ENCODE data around the gene OR10V1.
"Not testable (repeated sequence)": the region's sequence is repeated elsewhere in the genome, so short reads cannot be mapped to it uniquely, and the experiment has no call there.

The OR10V1 gene

GRCh38 chr11:59708537-59708936, 5.1 kb downstream of the OR10V1 start:
- DNase-seq = no peak

- no peak for DNase-seq
These were observed 6.3 kb downstream of the OR10V1 start for GRCh38 chr11:59707371-59707770.

GRCh38 chr11:59706518-59707285, 6.9 kb downstream of the OR10V1 start:
- no peak for DNase-seq

- DNase-seq = no peak
These were observed 8.4 kb downstream of the OR10V1 start for GRCh38 chr11:59705294-59705693.

- not testable (repeated sequence) for DNase-seq
These were observed 10.1 kb downstream of the OR10V1 start for GRCh38 chr11:59703515-59703914.

- not testable (repeated sequence) for DNase-seq
These were observed 13.5 kb downstream of the OR10V1 start for GRCh38 chr11:59700157-59700556.

GRCh38 chr11:59698506-59698905, 15.1 kb downstream of the OR10V1 start:
- no peak for DNase-seq

- no peak for DNase-seq
These were observed 20.7 kb downstream of the OR10V1 start for GRCh38 chr11:59692915-59693314.

GRCh38 chr11:59691156-59691555, 22.5 kb downstream of the OR10V1 start:
- DNase-seq = no peak

- DNase-seq = no peak
These were observed 24.6 kb downstream of the OR10V1 start for GRCh38 chr11:59689015-59689414.

GRCh38 chr11:59681260-59681725, 32.4 kb downstream of the OR10V1 start:
- DNase-seq = not testable (repeated sequence)

- DNase-seq = peak; percentile 42 to 58
These were observed 33.1 kb downstream of the OR10V1 start for GRCh38 chr11:59680287-59681154.

- no peak for DNase-seq
These were observed 34.3 kb downstream of the OR10V1 start for GRCh38 chr11:59679347-59679746.

- DNase-seq = no peak
These were observed 34.9 kb downstream of the OR10V1 start for GRCh38 chr11:59678813-59679165.

GRCh38 chr11:59678118-59678812, 35.4 kb downstream of the OR10V1 start:
- DNase-seq = no peak

- DNase-seq = no peak
These were observed 37.4 kb downstream of the OR10V1 start for GRCh38 chr11:59676205-59676604.

GRCh38 chr11:59674291-59674690, 39.4 kb downstream of the OR10V1 start:
- DNase-seq = no peak

- no peak for DNase-seq
These were observed 40.4 kb downstream of the OR10V1 start for GRCh38 chr11:59673291-59673690.

- DNase-seq = no peak
These were observed 42.2 kb downstream of the OR10V1 start for GRCh38 chr11:59671471-59671870.

- peak in 1 of 2 donors; percentile 27 for DNase-seq
These were observed 44.0 kb downstream of the OR10V1 start for GRCh38 chr11:59669611-59670009.

GRCh38 chr11:59668950-59669610, 44.6 kb downstream of the OR10V1 start, which contains the start of gene PATL1:
Gene PATL1, minus strand, starts transcription at chr11:59669037. Its CDS starts 142 bp downstream, at chr11:59668895.
- DNase-seq = peak; percentile 98 to 99

GRCh38 chr11:59668188-59668949, 45.3 kb downstream of the OR10V1 start:
- peak; percentile 72 to 80 for DNase-seq
